COR-L47 (cell line): ENCODE measurements around the gene IGF1.
A peak's percentile ranks its signal among the peaks of the same experiment; 100 is the strongest.

Experiments used
- DNase-seq: peaks from one replicate; lab custom pipeline; 2025; lab: John Stamatoyannopoulos, UW

The IGF1 gene

DNA sequence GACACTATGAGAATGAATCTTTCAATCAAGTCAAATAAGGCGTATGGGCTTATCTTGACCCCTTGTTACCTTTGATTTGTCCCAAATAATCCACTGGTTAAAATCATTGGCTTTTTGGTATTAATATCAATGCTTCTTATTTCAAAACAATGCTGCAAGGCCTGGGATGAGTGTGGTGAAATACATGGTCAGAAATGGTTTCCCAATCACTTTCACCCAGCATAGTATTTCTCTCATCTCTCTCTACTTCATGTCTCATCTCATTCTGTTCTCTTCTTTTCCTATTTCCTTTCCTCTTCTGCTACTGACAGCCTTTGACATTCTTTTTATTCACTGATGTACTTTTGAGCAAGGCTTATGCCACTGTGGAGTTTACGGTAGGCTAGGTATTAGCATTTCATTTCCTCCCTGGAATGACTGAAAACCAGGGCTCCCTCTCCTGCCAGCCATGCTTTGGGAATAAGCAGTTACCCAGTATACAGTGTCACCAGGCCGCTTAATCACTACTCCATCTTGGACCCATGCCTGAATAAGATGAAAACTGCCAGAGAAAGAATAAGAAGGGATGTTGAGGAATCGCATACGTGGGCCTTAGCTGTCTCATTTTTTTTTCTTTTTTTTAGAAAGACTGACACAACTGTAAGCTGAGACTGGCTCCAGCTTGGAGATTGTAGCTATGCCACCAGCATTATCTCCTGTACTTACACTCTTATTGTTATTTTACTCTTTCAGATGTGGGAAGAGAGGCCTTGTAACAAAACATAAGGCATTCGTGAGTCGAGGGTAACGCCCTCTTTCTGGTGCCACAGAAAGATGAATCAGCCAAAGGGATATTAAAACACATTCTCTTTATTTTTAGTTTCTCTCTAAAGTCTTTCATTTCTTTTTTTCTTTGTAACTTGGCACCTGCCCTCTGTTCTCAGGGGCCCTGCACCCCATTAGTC lies 53.5 kb downstream of the IGF1 start:
- no peak for DNase-seq

DNA sequence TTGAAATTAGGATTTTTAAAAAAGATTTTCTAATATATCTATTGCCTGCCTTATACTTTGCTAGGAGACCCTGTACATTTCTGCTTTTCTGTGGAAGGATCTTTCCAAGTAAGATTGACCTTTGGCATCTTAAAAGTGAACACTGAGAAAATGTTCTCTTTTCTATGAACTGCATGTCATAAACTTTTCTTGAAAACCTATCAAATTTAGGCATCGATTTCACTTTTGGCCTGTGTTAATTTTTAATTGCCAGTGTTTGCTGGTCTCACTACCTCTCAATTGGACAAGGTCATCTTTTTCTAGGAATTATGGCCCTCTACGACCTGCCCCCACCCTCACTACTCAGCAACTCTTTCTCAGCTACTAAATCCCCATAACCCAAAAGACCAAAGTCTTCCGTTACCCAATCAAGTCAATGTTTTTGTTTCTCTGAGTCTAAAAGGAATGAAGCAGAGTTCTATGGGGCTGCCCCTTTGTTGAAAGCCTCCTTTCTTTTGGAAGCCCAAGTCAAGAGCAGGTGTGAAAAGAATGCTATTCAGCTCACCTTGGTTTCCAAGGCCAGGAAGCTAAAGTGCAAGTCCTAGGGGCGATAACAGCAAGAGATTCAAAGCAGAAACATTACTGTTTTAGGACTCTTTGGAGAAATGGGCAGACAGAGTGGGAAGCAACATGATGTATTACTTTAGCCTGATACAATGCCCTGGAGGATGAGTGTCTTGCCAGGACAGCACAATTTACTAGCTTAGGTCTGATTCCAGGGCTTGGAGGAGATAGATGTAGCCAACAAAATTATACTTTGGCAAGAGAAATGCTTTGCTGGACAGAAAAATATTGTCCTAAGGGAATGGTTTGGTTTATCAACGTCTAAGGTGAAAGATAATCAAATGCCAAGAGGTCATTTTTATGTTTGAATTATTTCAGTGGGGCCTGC lies 55.0 kb downstream of the IGF1 start:
- DNase-seq = no peak

DNA sequence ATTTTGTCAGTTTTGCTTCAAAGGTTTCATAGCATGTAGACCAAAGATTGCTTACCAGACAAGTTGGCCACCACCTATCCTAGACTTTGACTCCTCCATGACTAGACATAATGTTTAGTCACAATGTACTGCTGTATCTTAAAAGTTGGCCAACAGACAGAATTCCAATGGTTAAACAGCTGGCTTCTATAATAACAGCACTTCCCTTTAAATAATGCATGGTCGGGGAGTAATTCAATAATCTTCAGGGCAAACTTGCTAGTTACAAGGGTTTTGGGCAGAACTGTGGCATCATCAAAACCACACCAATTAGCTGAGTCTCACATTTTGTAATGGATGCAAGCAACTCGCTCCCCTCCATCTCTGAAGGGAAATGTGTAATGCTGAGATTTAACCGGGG lies 56.9 kb downstream of the IGF1 start:
- DNase-seq = no peak

DNA sequence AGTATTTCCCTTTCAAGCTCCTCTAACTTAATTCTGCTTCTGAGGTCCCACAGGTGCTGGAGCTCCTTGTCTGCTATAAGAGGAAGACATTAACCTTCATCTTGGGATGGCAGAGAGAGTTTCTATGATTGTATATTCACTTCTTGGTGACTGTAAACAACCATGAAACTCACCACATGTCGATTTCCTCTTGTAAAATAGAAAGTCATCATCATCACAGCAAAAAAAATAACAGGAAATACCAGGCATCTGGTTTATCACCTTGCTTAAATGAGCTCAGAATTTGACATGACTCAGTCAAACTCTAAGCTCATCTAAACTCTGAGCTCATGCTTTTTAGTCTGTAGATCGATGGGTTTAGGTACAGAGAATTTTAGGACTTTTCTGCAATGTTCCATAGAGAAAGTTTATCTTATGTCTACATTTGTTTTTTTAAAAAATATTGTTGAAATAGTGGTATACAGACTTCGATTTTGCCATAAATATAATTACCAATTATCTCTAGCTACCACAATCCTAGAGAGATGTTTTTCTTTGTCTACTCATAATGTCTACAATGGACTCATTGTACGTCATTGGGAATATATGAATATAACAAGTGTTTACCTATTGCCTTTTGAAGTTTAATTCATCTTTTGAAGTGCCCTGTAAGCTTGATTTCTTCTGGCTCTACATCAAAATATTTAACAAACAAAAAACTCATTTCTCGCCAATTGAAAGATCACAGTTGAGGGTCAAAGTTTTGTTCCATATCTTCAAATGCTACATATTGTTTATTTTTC lies 58.4 kb downstream of the IGF1 start:
- no peak for DNase-seq

DNA sequence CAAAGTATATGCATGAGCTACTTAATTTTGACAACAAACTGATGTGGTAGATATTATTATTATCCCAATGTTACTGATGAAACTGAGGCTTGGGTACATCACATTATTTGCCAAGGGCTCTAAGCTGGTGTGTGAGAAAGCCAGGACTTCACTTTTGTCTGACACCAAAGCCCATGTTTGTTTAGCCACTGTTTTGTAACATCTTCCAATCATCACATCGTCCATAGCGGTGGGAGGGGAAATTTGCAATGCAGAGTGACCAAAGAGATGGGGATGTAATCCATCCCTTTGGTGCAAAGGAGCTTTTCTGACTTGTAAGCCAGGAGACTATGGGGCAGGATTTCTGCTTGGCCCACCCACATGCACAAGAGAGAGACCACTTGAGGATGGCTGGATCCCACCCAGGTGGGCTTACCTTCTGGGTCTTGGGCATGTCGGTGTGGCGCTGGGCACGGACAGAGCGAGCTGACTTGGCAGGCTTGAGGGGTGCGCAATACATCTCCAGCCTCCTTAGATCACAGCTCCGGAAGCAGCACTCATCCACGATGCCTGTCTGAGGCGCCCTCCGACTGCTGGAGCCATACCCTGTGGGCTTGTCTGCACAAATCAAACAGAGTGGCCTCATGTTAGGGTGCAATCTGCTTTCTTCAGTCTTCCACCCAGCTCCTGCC lies 61.1 kb downstream of the IGF1 start:
- DNase-seq = no peak

DNA sequence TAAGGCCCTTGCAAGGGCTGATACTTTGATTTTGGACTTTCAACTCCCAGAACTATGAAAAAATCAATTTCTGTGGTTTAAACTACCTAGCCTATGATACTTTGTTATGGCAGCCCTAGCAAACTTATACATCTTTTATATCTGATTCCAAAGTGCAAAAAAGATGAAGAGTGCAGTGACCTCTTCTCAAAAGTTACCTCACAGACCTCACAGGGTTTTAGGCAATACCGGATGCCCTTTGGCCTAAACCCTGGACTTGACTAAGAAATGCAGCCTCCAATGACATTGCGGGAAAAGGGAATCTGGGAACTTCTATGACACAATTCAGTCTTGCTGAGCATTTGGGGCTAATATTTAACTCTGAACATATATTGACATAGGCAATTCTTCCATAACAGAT lies 63.3 kb downstream of the IGF1 start:
- DNase-seq = no peak

DNA sequence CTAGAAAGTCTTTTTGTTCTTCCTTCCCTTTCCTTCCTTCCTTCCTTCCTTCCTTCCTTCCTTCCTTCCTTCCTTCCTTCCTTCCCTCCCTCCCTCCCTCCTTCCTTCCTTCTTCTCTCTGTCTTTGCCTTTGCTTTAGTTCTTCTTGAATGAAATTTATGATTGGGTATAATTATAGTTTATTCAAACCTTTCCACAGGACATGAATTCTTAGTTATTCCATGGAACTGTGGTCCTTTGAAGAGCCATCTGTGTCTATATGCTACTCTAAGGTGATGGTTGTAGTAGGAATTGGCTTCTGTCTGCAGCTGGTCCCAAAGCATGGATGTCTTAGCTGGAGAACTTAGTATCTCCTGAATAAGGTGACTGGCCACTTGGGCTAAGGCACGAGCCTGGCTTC lies 64.8 kb downstream of the IGF1 start:
- DNase-seq = no peak

DNA sequence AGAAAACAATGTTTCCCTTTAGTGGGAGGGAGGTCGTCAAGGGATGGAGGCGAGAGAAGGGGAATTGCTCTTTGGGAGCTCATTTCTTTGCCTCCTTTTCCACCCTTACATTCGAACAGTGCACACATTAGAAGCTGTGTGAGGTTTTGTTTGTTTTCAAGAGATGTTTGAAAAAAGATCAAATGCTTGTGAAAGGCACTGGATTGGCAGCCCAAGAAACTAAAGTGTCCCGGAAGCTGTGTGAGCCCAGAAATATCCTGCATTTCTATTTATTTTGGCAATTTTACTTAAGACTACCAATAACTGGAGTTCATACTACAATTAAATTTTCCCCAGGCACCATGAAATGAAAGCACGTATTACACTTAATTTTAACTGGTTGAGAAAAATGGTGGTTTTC lies 67.0 kb downstream of the IGF1 start:
- no peak for DNase-seq

DNA sequence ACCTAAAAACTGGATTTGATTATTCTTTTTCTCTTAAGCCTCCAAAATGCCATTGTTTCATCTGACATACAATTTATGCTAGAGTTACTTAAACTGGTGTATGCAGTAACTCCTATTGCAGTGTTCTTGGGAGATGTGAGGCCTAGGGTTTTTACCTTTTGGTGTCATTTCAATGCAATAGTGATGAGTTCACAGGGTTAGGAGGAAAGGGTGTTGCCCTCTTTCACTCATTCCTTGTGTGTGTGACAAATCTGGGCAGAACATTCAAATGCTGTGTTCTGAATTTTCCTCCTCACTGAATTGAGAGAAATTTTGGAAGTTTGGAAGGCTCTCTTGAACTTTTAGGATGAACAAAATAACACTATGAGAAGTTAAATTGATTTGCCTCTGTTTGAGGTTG lies 69.9 kb downstream of the IGF1 start:
- DNase-seq = no peak

DNA sequence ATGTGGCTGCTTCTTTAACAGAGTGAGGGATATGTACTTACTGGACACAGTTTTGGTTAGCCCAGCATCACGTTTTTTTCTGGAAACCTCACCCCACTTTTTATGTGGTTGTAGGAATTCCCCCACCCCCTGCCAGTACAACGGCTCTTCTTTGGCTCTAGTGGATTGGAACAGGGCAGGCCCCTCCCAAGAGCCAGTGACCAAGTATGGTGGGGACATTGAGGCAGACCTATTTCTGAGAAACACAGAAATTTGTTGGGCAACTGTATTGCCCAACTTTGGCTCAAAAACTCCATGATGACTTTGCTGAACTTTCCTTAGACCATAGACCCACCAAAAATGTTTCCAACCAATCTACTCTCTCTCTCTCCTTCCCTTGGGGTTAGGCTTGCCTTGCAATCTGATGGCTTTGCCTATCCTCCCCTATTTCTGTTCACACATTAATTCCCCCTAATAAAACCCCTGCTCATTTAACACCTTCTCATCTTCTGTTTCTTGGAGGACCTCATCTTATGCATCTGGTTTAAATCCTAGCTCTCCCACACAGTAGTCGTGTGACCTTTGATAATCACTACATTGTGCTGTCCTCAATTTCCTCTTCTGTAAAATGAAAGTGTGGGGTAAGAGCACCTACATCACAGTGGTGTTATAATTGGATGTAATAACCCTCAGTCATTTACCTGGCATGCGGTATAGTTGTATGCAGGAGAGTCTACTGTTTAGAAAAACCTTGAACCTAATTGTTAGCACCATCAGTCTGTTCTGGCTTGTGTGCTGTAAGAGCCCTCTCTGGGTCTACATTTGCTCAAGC lies 71.7 kb downstream of the IGF1 start:
- no peak for DNase-seq

DNA sequence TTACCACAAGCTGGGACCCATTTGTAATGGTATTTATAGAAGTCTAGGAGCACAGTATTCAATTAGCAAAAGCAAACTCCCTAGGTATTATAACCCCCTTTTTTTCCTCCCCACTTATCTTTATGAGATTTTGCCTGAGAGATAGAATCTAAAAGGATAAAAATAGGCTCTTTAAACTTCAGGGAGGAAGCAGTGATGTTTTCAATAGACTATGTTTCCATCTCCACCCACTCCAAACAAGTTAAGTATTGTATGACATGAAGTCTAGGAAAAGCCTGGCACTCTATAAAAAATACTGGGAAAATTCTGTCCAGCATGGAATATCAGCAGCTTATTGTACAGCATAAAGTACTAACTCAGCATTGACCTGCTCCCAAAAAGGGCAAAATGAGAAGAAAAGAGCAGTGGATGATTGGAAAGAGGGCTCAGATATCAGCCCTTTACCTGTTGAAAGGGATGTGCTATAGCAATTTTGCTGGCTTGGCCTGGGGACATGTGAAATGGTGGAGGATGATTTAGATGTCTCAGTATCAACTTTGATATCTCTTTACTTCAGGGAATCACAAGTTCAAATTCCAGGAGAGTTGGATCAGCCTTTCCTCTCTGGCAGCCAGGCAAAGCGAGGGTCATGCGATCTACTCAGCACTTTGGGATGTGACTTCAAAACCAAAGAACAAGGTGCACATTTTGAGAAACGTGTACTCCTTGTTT lies 72.4 kb downstream of the IGF1 start:
- DNase-seq = no peak

DNA sequence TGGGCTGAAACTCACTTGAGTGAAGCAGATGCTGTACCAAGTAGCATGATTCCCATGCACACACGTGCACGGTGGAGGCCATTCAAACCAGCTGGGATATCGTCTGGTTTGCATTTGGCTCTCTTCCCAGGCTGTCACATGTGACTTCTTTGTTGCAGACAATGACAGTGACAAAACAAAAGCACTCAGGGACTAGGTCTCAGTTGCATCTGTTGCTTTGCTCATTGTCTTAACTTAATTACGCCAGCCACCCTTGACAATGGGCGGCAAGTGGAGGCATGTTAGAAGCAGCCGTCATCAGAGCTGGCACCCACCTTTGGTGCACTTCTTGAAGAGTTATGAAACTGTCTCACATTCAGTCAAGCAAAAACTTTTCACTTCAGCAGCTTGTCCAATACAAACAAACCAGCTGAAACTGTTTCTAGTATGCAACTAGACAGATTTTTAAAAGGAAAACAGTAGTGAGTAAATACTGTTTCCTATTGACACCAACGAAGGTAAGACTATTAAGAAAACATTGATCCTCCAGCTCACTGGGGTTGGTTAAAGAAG lies 74.3 kb downstream of the IGF1 start:
- DNase-seq = peak; percentile 99

DNA sequence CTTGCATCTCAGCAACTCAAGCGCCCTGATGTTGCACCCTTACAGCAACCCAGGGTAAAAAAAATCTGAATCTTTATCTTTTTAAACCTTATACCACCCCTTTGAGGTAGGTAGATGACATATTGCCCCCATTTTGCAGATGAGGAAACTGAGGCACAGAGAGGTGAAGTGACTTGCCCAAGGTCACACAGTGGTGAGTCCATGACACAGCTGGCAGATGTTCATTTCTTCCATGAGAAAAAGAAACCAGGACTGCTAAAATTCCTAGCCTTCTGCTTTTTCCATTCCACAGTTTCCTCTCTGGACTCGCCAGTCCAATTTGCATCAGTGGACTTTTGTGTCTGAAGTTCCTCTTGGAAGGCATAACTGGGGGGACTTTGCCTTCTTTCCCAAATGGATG lies 79.3 kb downstream of the IGF1 start:
- DNase-seq = no peak

DNA sequence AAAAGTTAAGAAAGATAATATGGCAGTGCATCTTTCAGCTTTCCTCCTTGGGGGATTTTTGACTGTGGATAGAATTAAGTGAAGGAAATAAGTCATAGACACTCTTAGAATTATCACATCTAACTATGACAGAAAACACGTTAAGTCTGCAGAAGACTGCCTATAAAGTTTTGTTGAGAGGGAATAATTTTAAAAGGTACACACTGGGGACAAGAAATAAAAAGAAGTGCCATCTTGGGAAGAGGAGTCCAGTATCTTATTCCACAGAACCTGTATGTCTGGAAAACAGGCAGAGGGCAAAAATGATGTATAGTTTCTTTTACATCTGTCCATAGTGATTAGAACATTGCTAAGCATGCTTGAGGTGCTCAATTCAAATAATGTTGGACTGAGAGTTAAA lies 80.7 kb downstream of the IGF1 start:
- DNase-seq = no peak

DNA sequence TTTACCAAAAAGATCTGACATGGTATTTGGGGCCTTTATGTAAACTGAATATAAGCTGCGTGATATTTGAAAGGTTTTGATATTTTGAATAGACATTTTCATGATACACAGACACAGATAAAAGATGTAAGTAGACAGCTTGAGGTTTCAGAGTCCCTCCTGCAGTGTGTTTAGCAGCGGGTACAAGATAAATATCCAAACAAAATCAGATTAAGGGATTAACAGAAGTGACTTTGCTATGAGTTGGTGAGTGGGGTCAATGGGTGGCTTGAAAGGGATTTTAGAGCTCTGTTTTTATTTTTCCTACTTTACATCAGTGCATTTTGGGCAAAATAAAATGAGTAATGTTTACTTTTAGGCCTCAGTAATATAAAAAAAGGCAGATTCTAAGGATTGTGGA lies 84.1 kb downstream of the IGF1 start:
- no peak for DNase-seq

DNA sequence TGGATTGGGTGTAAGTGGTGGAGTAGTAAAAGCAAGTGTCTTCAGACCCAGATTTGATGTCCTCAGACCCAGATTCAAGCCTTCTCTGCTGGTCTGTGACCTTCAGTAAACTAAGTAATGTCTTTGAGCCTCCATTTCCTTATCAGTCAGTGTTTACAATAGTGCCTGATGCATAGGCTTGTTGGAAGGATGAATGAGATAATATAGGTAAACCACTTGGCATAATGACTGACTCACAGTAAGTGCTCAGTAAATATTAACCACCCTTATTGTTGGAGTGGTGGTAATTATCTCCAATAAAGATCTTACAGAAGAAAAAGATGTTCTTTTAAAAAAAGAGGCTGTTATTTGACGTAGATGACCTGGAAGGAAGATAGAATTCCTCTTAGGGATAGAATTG lies 86.2 kb downstream of the IGF1 start:
- no peak for DNase-seq

DNA sequence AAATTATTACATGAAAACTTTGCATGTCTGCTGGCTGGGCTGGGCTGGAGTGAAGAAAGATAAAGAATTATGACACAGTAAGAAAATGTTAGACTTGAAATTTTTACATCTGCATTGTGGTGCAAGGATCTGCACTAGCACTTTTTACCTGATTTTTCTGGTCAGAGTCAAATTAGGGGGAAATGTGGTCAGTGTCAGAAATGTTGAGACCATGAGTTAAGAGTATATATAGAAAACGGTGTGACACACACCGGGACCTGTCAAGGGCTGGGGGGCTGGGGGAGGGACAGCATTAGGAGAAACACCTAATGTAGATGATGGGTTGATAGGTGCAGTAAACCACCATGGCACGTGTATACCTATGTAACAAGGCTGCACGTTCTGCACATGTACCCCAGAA lies 90.3 kb downstream of the IGF1 start:
- no peak for DNase-seq

DNA sequence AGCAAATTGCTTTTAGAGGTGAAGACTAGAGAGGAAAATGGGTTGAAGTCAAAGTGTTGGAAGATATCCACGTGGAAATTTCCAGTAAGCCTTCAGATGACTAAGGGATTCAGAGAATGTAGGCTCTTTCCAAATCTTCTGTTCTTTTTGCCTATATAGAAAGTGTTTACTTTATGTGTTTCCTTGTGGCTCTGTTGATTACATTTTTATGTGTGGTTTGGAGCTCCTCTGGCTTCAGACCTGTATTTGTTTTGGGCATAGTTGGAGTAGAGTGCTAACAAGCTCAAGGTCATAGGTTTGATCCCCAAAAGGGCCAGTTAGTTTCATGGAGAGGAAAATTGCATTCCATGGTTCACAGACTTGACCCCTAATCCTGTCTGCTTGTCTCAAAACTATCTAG lies 91.9 kb downstream of the IGF1 start:
- no peak for DNase-seq

DNA sequence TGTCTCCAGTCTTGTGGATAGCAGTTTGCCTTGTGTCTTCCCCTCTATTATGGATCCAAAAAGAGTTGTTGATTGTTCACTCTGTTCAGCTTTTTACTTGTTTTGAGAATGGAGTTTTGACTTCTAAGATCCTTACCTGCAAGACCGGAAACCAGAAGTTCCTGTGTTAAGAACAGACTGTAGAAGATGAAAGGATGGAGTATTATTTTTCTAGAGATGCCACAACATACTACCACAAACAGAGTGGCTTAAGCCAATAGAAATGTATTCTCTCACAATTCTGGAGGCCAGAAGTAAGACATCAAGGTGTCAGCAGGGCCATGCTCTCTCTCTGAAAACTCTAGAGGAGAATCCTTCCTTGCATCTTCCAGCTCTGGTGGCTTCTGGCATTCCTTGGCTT lies 95.0 kb downstream of the IGF1 start:
- DNase-seq = no peak
